HCT116 (cell line): Measurements from ENCODE around the gene FOXB1.

Source experiments
- CTCF ChIP-seq, 3 experiments: fragments of 200-600 bp in 1 of 3; sonication (generic) in 1 of 3; IDR thresholded peaks in 2 of 3; conservative IDR thresholded peaks in 1 of 3; 2 replicates each; pipeline ENCODE4 v1.5.1; 2012 to 2017; ENCODE audit warnings: low read depth in 2 of 3, low read length in 2 of 3, antibody characterized with exemption in 1 of 3, borderline replicate concordance in 1 of 3, control low read depth in 1 of 3, mild to moderate bottlenecking in 1 of 3, mixed read lengths in 1 of 3, mixed run types in 1 of 3, moderate library complexity in 1 of 3; ENCODE audit not compliant: insufficient read depth in 1 of 3
- POLR2A ChIP-seq: IDR thresholded peaks from 2 replicates; pipeline ENCODE4 v1.7.0; 2011; ENCODE audit warnings: borderline replicate concordance; ENCODE audit not compliant: insufficient read depth, insufficient read length; ENCODE audit errors: extremely low read depth
- POLR2AphosphoS5 ChIP-seq: IDR thresholded peaks from 2 replicates; pipeline ENCODE4 v1.6.1; 2011; ENCODE audit warnings: mild to moderate bottlenecking, low read depth, low read length, moderate library complexity
- SIN3A ChIP-seq: IDR thresholded peaks from 2 replicates; pipeline ENCODE4 v1.6.1; 2012; ENCODE audit warnings: low read depth
- YY1 ChIP-seq: IDR thresholded peaks from 2 replicates; pipeline ENCODE4 v1.6.1; 2011; ENCODE audit warnings: low read length, low read depth, moderate library complexity, mild to moderate bottlenecking; ENCODE audit not compliant: insufficient replicate concordance; ENCODE audit errors: extremely low read depth
- TF ChIP-seq, protein P1 (sequence below): IDR thresholded peaks from 2 replicates; pipeline ENCODE4 v1.6.1; 2012
- TF ChIP-seq, protein P2 (sequence below): IDR thresholded peaks from 2 replicates; pipeline ENCODE4 v1.6.1; 2012
- TF ChIP-seq, protein P3 (sequence below): IDR thresholded peaks from 2 replicates; pipeline ENCODE4 v1.6.1; 2012; ENCODE audit warnings: low read depth

GRCh38 chr15:60009124-60009960 lies 5.2 kb downstream of the FOXB1 start:
- TF ChIP-seq POLR2AphosphoS5 (no peak), CTCF (IDR thresholded peaks at IDR 0.05 in 2 of 3, conservative IDR thresholded peaks at IDR 0.05 in 1 of 3; ENCODE audit: borderline replicate concordance in 1 of 3, insufficient read depth in 1 of 3, low read depth in 2 of 3, low read length in 2 of 3) (no peak), YY1 (no peak), POLR2A (no peak), SIN3A (no peak)
- TF ChIP-seq, protein P1, sequence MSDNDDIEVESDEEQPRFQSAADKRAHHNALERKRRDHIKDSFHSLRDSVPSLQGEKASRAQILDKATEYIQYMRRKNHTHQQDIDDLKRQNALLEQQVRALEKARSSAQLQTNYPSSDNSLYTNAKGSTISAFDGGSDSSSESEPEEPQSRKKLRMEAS, result no peak
- TF ChIP-seq, protein P2, sequence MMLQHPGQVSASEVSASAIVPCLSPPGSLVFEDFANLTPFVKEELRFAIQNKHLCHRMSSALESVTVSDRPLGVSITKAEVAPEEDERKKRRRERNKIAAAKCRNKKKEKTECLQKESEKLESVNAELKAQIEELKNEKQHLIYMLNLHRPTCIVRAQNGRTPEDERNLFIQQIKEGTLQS, result no peak
- TF ChIP-seq, protein P3, sequence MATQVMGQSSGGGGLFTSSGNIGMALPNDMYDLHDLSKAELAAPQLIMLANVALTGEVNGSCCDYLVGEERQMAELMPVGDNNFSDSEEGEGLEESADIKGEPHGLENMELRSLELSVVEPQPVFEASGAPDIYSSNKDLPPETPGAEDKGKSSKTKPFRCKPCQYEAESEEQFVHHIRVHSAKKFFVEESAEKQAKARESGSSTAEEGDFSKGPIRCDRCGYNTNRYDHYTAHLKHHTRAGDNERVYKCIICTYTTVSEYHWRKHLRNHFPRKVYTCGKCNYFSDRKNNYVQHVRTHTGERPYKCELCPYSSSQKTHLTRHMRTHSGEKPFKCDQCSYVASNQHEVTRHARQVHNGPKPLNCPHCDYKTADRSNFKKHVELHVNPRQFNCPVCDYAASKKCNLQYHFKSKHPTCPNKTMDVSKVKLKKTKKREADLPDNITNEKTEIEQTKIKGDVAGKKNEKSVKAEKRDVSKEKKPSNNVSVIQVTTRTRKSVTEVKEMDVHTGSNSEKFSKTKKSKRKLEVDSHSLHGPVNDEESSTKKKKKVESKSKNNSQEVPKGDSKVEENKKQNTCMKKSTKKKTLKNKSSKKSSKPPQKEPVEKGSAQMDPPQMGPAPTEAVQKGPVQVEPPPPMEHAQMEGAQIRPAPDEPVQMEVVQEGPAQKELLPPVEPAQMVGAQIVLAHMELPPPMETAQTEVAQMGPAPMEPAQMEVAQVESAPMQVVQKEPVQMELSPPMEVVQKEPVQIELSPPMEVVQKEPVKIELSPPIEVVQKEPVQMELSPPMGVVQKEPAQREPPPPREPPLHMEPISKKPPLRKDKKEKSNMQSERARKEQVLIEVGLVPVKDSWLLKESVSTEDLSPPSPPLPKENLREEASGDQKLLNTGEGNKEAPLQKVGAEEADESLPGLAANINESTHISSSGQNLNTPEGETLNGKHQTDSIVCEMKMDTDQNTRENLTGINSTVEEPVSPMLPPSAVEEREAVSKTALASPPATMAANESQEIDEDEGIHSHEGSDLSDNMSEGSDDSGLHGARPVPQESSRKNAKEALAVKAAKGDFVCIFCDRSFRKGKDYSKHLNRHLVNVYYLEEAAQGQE, result no peak
